ENCODE data around the gene STK10.

- TF ChIP-seq EP300 (IDR thresholded peaks at IDR 0.05; ENCODE audit: borderline replicate concordance in 1 of 2, low read depth in 1 of 2, low read length in 1 of 2) (no peak), CTCF (IDR thresholded peaks at IDR 0.05) (no peak)
Observed at GRCh38 chr5:172129256-172129910, 58.6 kb downstream of the STK10 start.
